ENCODE measurements around the gene PLIN3.

The PLIN3 gene

GRCh38 chr19:4910594-4911281 lies 43.3 kb upstream of the PLIN3 start:
- H3K79me2 ChIP-seq (ENCODE audit: control insufficient read depth, low read length) = peaks cover 59% of the 10 kb centered on the region
- H3K4me3 ChIP-seq (ENCODE audit: low read length) = peak overlapping the region; percentile 92
- peaks cover 10% of the 10 kb centered on the region for H3F3A ChIP-seq (ENCODE audit: control insufficient read depth, insufficient read depth)
- H4K20me1 ChIP-seq (ENCODE audit: control insufficient read depth, insufficient read depth, low read depth, low read length) = peaks cover 42% of the 10 kb centered on the region
- H3K4me1 ChIP-seq (ENCODE audit: control insufficient read depth, low read length) = peaks cover 57% of the 10 kb centered on the region
- no peaks in the 10 kb centered on the region for H3K27me3 ChIP-seq (ENCODE audit: control insufficient read depth, low read length)
- H3K4me2 ChIP-seq (ENCODE audit: low read length) = peak overlapping the region; percentile 90
- peak overlapping the region; percentile 77 for H3K27ac ChIP-seq (ENCODE audit: low read depth, low read length)
- no peaks in the 10 kb centered on the region for H3K9me2 ChIP-seq (replicated peaks; ENCODE audit: control insufficient read depth, low read length)
- no peaks in the 10 kb centered on the region for H3K9me3 ChIP-seq (ENCODE audit: control insufficient read depth, insufficient read depth, low read length)
- H3K36me3 ChIP-seq (ENCODE audit: control insufficient read depth, low read length) = peaks cover 59% of the 10 kb centered on the region
- TF ChIP-seq EZH2phosphoT487 (IDR thresholded peaks at IDR 0.05; ENCODE audit: borderline replicate concordance, low read length) = no peak
- no peak for TF ChIP-seq CTCF (IDR thresholded peaks at IDR 0.05; ENCODE audit: low read depth, low read length, poor library complexity, severe bottlenecking)

- Histone ChIP-seq H3K4me3 (ENCODE audit: low read length) (peak overlapping the region; percentile 92), H3K9me3 (ENCODE audit: control insufficient read depth, insufficient read depth, low read length) (no peaks in the 10 kb centered on the region), H3K9me2 (replicated peaks; ENCODE audit: control insufficient read depth, low read length) (no peaks in the 10 kb centered on the region), H4K20me1 (ENCODE audit: control insufficient read depth, insufficient read depth, low read depth, low read length) (peaks cover 36% of the 10 kb centered on the region), H3K27ac (ENCODE audit: low read depth, low read length) (peak overlapping the region; percentile 77), H3K27me3 (ENCODE audit: control insufficient read depth, low read length) (no peaks in the 10 kb centered on the region), H3K4me2 (ENCODE audit: low read length) (peak overlapping the region; percentile 90), H3K4me1 (ENCODE audit: control insufficient read depth, low read length) (peaks cover 50% of the 10 kb centered on the region), H3K36me3 (ENCODE audit: control insufficient read depth, low read length) (peaks cover 52% of the 10 kb centered on the region), H3F3A (ENCODE audit: control insufficient read depth, insufficient read depth) (peaks cover 10% of the 10 kb centered on the region), H3K79me2 (ENCODE audit: control insufficient read depth, low read length) (peaks cover 52% of the 10 kb centered on the region)
- no peak for TF ChIP-seq EZH2phosphoT487 (IDR thresholded peaks at IDR 0.05; ENCODE audit: borderline replicate concordance, low read length)
- TF ChIP-seq CTCF (IDR thresholded peaks at IDR 0.05; ENCODE audit: low read depth, low read length, poor library complexity, severe bottlenecking) = no peak
Observed at GRCh38 chr19:4909897-4910593, 42.6 kb upstream of the PLIN3 start.

GRCh38 chr19:4909156-4909896 lies 41.9 kb upstream of the PLIN3 start, which contains the start of gene UHRF1:
UHRF1 (plus strand) TSS chr19:4909501; CDS start chr19:4910886, 1,385 bp downstream.
- peaks cover 10% of the 10 kb centered on the region for H3F3A ChIP-seq (ENCODE audit: control insufficient read depth, insufficient read depth)
- no peaks in the 10 kb centered on the region for H3K27me3 ChIP-seq (ENCODE audit: control insufficient read depth, low read length)
- peaks cover 44% of the 10 kb centered on the region for H3K36me3 ChIP-seq (ENCODE audit: control insufficient read depth, low read length)
- H3K79me2 ChIP-seq (ENCODE audit: control insufficient read depth, low read length) = peaks cover 45% of the 10 kb centered on the region
- H3K4me3 ChIP-seq (ENCODE audit: low read length) = peak within 1 kb of the TSS; percentile 92
- H3K9me2 ChIP-seq (replicated peaks; ENCODE audit: control insufficient read depth, low read length) = no peaks in the 10 kb centered on the region
- peak within 1 kb of the TSS; percentile 90 for H3K4me2 ChIP-seq (ENCODE audit: low read length)
- H3K9me3 ChIP-seq (ENCODE audit: control insufficient read depth, insufficient read depth, low read length) = no peaks in the 10 kb centered on the region
- H4K20me1 ChIP-seq (ENCODE audit: control insufficient read depth, insufficient read depth, low read depth, low read length) = peaks cover 29% of the 10 kb centered on the region
- TF ChIP-seq EZH2phosphoT487 (IDR thresholded peaks at IDR 0.05; ENCODE audit: borderline replicate concordance, low read length) = no peak
- peak within 1 kb of the TSS; percentile 77 for H3K27ac ChIP-seq (ENCODE audit: low read depth, low read length)
- peaks cover 43% of the 10 kb centered on the region for H3K4me1 ChIP-seq (ENCODE audit: control insufficient read depth, low read length)
